C1 segment of cervical spinal cord (tissue), 14 donors: ENCODE measurements around the gene TADA3.
"Not testable (repeated sequence)": the region's sequence is repeated elsewhere in the genome, so short reads cannot be mapped to it uniquely, and the experiment has no call there.

Source experiments
- DNase-seq, 14 donors: peaks; one replicate each; lab custom pipeline; 2025; lab: John Stamatoyannopoulos, UW

The TADA3 gene

GRCh38 chr3:9784965-9785364, 7.3 kb downstream of the TADA3 start:
- no peak for DNase-seq

GRCh38 chr3:9783954-9784353, 8.3 kb downstream of the TADA3 start:
- peak in 1 of 14 donors; percentile 20 for DNase-seq

GRCh38 chr3:9782770-9783169, 9.5 kb downstream of the TADA3 start:
- no peak for DNase-seq

GRCh38 chr3:9781978-9782603, 10.2 kb downstream of the TADA3 start:
- no peak for DNase-seq

GRCh38 chr3:9781551-9781950, 10.7 kb downstream of the TADA3 start:
- DNase-seq, result no peak

GRCh38 chr3:9780910-9781309, 11.4 kb downstream of the TADA3 start:
- no peak for DNase-seq

- DNase-seq, result no peak
Observed at GRCh38 chr3:9780458-9780812, 11.8 kb downstream of the TADA3 start.

GRCh38 chr3:9779721-9780457, 12.4 kb downstream of the TADA3 start:
- DNase-seq, result peak in 7 of 14 donors; percentile 17 to 58 (median 40)

- DNase-seq, result no peak
Observed at GRCh38 chr3:9779075-9779593, 13.1 kb downstream of the TADA3 start.

GRCh38 chr3:9778143-9779074, 13.9 kb downstream of the TADA3 start:
- peak in 1 of 14 donors; percentile 53 for DNase-seq

- DNase-seq, result no peak
Observed at GRCh38 chr3:9777694-9778021, 14.6 kb downstream of the TADA3 start.

- no peak for DNase-seq
Observed at GRCh38 chr3:9776896-9777693, 15.2 kb downstream of the TADA3 start.

- DNase-seq, result not testable (repeated sequence)
Observed at GRCh38 chr3:9771007-9771406, 21.3 kb downstream of the TADA3 start.

- DNase-seq, result peak in 12 of 14 donors; percentile 11 to 70 (median 46)
Observed at GRCh38 chr3:9770276-9770812, 21.9 kb downstream of the TADA3 start.

- DNase-seq, result peak in 12 of 14 donors; percentile 21 to 60 (median 50)
Observed at GRCh38 chr3:9769426-9770275, 22.6 kb downstream of the TADA3 start, which contains the start of gene CAMK1. Gene CAMK1 (minus strand): TSS chr3:9769947. CDS start chr3:9767749, 2,198 bp downstream.

GRCh38 chr3:9769012-9769411, 23.3 kb downstream of the TADA3 start:
- no peak for DNase-seq

GRCh38 chr3:9768141-9768775, 24.0 kb downstream of the TADA3 start:
- DNase-seq, result no peak

- no peak for DNase-seq
Observed at GRCh38 chr3:9767418-9767817, 24.9 kb downstream of the TADA3 start.

- no peak for DNase-seq
Observed at GRCh38 chr3:9765865-9766264, 26.4 kb downstream of the TADA3 start.
